HUES48 (cell line): Measurements from ENCODE around the gene MUC2.

ENCODE experiments used
- H3K27ac ChIP-seq: one replicate; pipeline ENCODE4 v1.7.0; 2013; ENCODE audit warnings: low read depth, low read length, inconsistent platforms
- H3K27me3 ChIP-seq: 2 replicates; pipeline ENCODE4 v1.6.1; 2013; ENCODE audit warnings: mild to moderate bottlenecking, low read length; ENCODE audit not compliant: control insufficient read depth, insufficient read depth
- H3K36me3 ChIP-seq: 2 replicates; pipeline ENCODE4 v1.6.1; 2013; ENCODE audit warnings: low read length; ENCODE audit not compliant: control insufficient read depth, insufficient read depth
- H3K4me1 ChIP-seq: 2 replicates; pipeline ENCODE4 v1.6.1; 2013; ENCODE audit warnings: mild to moderate bottlenecking, low read length; ENCODE audit not compliant: control insufficient read depth, insufficient read depth
- H3K4me3 ChIP-seq: 2 replicates; pipeline ENCODE4 v1.5.1; 2013; ENCODE audit warnings: mild to moderate bottlenecking, low read depth, low read length
- H3K9ac ChIP-seq: 2 replicates; pipeline ENCODE4 v1.6.1; 2013; ENCODE audit warnings: mild to moderate bottlenecking, low read depth, low read length, moderate library complexity
- H3K9me3 ChIP-seq: 2 replicates; pipeline ENCODE4 v1.6.1; 2013; ENCODE audit warnings: low read length; ENCODE audit not compliant: control insufficient read depth, insufficient read depth

MUC2 gene

GRCh38 chr11:1105183-1105565 lies 30.5 kb downstream of the MUC2 start:
- H3K9me3 ChIP-seq: peaks cover 4% of the 10 kb centered on the region; the same call in 1 of the 2 replicates
- H3K27me3 ChIP-seq: no peaks in the 10 kb centered on the region
- H3K9ac ChIP-seq: no peak overlapping the region

GRCh38 chr11:1106387-1106786 lies 31.7 kb downstream of the MUC2 start:
- Histone ChIP-seq H3K27ac (no peak overlapping the region), H3K4me3 (no peak overlapping the region), H3K27me3 (no peaks in the 10 kb centered on the region), H3K9ac (no peak overlapping the region), H3K36me3 (no peaks in the 10 kb centered on the region), H3K9me3 (no peaks in the 10 kb centered on the region), H3K4me1 (no peaks in the 10 kb centered on the region)

More at GRCh38 chr11:1105183-1105565, 30.5 kb downstream of the MUC2 start:
- H3K4me1 ChIP-seq: no peaks in the 10 kb centered on the region
- no peak overlapping the region for H3K4me3 ChIP-seq
- H3K36me3 ChIP-seq: no peaks in the 10 kb centered on the region
- no peak overlapping the region for H3K27ac ChIP-seq

GRCh38 chr11:1107316-1108245 lies 32.9 kb downstream of the MUC2 start:
- no peak overlapping the region for H3K9ac ChIP-seq
- H3K9me3 ChIP-seq: no peaks in the 10 kb centered on the region
- H3K27me3 ChIP-seq: no peaks in the 10 kb centered on the region

GRCh38 chr11:1108246-1108900 lies 33.7 kb downstream of the MUC2 start:
- no peaks in the 10 kb centered on the region for H3K9me3 ChIP-seq
- H3K9ac ChIP-seq: no peak overlapping the region
- no peak overlapping the region for H3K4me3 ChIP-seq
- no peaks in the 10 kb centered on the region for H3K36me3 ChIP-seq
- H3K4me1 ChIP-seq: no peaks in the 10 kb centered on the region
- H3K27me3 ChIP-seq: no peaks in the 10 kb centered on the region
- no peak overlapping the region for H3K27ac ChIP-seq

More at GRCh38 chr11:1107316-1108245, 32.9 kb downstream of the MUC2 start:
- Histone ChIP-seq H3K4me1 (no peaks in the 10 kb centered on the region), H3K4me3 (no peak overlapping the region), H3K36me3 (no peaks in the 10 kb centered on the region), H3K27ac (no peak overlapping the region)

GRCh38 chr11:1109101-1109917 lies 34.6 kb downstream of the MUC2 start:
- Histone ChIP-seq H3K9ac (no peak overlapping the region), H3K27ac (no peak overlapping the region), H3K4me3 (no peak overlapping the region), H3K9me3 (no peaks in the 10 kb centered on the region), H3K4me1 (no peaks in the 10 kb centered on the region), H3K36me3 (no peaks in the 10 kb centered on the region), H3K27me3 (no peaks in the 10 kb centered on the region)

GRCh38 chr11:1109918-1110705 lies 35.4 kb downstream of the MUC2 start:
- Histone ChIP-seq H3K27me3 (no peaks in the 10 kb centered on the region), H3K9me3 (no peaks in the 10 kb centered on the region), H3K36me3 (no peaks in the 10 kb centered on the region), H3K9ac (no peak overlapping the region), H3K4me3 (no peak overlapping the region), H3K27ac (no peak overlapping the region), H3K4me1 (no peaks in the 10 kb centered on the region; the same call in 1 of the 2 replicates)

- H3K27ac ChIP-seq: no peak overlapping the region
- no peaks in the 10 kb centered on the region for H3K36me3 ChIP-seq
- no peaks in the 10 kb centered on the region; the same call in 1 of the 2 replicates for H3K4me1 ChIP-seq
- no peaks in the 10 kb centered on the region for H3K27me3 ChIP-seq
- no peaks in the 10 kb centered on the region for H3K9me3 ChIP-seq
- H3K4me3 ChIP-seq: no peak overlapping the region
- H3K9ac ChIP-seq: no peak overlapping the region
These were observed 37.0 kb downstream of the MUC2 start for GRCh38 chr11:1111545-1112212.

- no peaks in the 10 kb centered on the region for H3K27me3 ChIP-seq
- H3K9me3 ChIP-seq: no peaks in the 10 kb centered on the region
These were observed 37.9 kb downstream of the MUC2 start for GRCh38 chr11:1112351-1113191.

GRCh38 chr11:1113405-1114201 lies 38.9 kb downstream of the MUC2 start:
- no peaks in the 10 kb centered on the region; the same call in 1 of the 2 replicates for H3K4me1 ChIP-seq
- no peaks in the 10 kb centered on the region for H3K9me3 ChIP-seq
- no peak overlapping the region for H3K27ac ChIP-seq
- H3K4me3 ChIP-seq: no peak overlapping the region
- H3K9ac ChIP-seq: no peak overlapping the region
- no peaks in the 10 kb centered on the region for H3K27me3 ChIP-seq
- H3K36me3 ChIP-seq: no peaks in the 10 kb centered on the region

More at GRCh38 chr11:1112351-1113191, 37.9 kb downstream of the MUC2 start:
- H3K9ac ChIP-seq: no peak overlapping the region
- no peaks in the 10 kb centered on the region; the same call in 1 of the 2 replicates for H3K4me1 ChIP-seq
- no peak overlapping the region for H3K27ac ChIP-seq
- no peak overlapping the region for H3K4me3 ChIP-seq
- no peaks in the 10 kb centered on the region for H3K36me3 ChIP-seq
